ENCODE measurements around the gene NUP160.

GRCh38 chr11:47848700-47849155 lies 578 bp upstream of the NUP160 start:
- TF ChIP-seq ZNF565 (CRISPR knock-in tag; conservative IDR thresholded peaks at IDR 0.05; ENCODE audit: low read depth): no peak
- TF ChIP-seq TSHZ2 (CRISPR knock-in tag; IDR thresholded peaks at IDR 0.05): no peak
- TF ChIP-seq PATZ1 (CRISPR knock-in tag; IDR thresholded peaks at IDR 0.05; ENCODE audit: borderline replicate concordance): no peak
- no peak for TF ChIP-seq ZFP30 (CRISPR knock-in tag; IDR thresholded peaks at IDR 0.05)
